GM19455 (cell line): Measurements from ENCODE around the gene DNMT3A.
A peak's percentile ranks its signal among the peaks of the same experiment; 100 is the strongest.

Source experiments
- ATAC-seq: cut with Tn5 transposase; IDR thresholded peaks from one replicate; pipeline ENCODE4 v1.9.1; 2021; ENCODE audit not compliant: unreplicated experiment

DNMT3A gene

GRCh38 chr2:25347846-25348245 is 6.1 kb upstream of the DNMT3A start:
- ATAC-seq: no peak

GRCh38 chr2:25347205-25347815 is 5.6 kb upstream of the DNMT3A start:
- ATAC-seq: no peak

GRCh38 chr2:25343187-25343825 is 1.6 kb upstream of the DNMT3A start:
- no peak for ATAC-seq

- ATAC-seq: peak; percentile 79
These were observed 854 bp upstream of the DNMT3A start for GRCh38 chr2:25342372-25343186.

- ATAC-seq: peak; percentile 22
These were observed 556 bp downstream of the DNMT3A start for GRCh38 chr2:25341011-25341727.

- ATAC-seq: no peak
These were observed 1.4 kb downstream of the DNMT3A start for GRCh38 chr2:25340181-25340921.

- no peak for ATAC-seq
These were observed 1.9 kb downstream of the DNMT3A start for GRCh38 chr2:25339791-25340180.

GRCh38 chr2:25339211-25339674 is 2.5 kb downstream of the DNMT3A start:
- ATAC-seq: no peak

GRCh38 chr2:25338401-25338800 is 3.3 kb downstream of the DNMT3A start:
- no peak for ATAC-seq

- ATAC-seq: no peak
These were observed 3.8 kb downstream of the DNMT3A start for GRCh38 chr2:25337891-25338290.

GRCh38 chr2:25337276-25337675 is 4.4 kb downstream of the DNMT3A start:
- ATAC-seq: no peak

- no peak for ATAC-seq
These were observed 5.3 kb downstream of the DNMT3A start for GRCh38 chr2:25336383-25336841.

GRCh38 chr2:25335971-25336370 is 5.8 kb downstream of the DNMT3A start:
- ATAC-seq: no peak

- ATAC-seq: no peak
These were observed 6.5 kb downstream of the DNMT3A start for GRCh38 chr2:25335204-25335603.

GRCh38 chr2:25334482-25334881 is 7.2 kb downstream of the DNMT3A start:
- ATAC-seq: no peak

- ATAC-seq: no peak
These were observed 7.7 kb downstream of the DNMT3A start for GRCh38 chr2:25333981-25334380.

GRCh38 chr2:25332571-25332970 is 9.2 kb downstream of the DNMT3A start:
- ATAC-seq: no peak

GRCh38 chr2:25331686-25332365 is 9.9 kb downstream of the DNMT3A start:
- ATAC-seq: no peak

- ATAC-seq: no peak
These were observed 10.8 kb downstream of the DNMT3A start for GRCh38 chr2:25330937-25331336.

- ATAC-seq: no peak
These were observed 11.5 kb downstream of the DNMT3A start for GRCh38 chr2:25330273-25330672.
